Uterus (tissue), 2 donors: ENCODE results near the gene FHIT.

Source experiments
- POLR2A ChIP-seq, 2 donors: fragments of 450-650 bp; IDR thresholded peaks; one replicate each; pipeline ENCODE4 v1.6.1; 2016; ENCODE audit warnings: antibody characterized with exemption in 2 of 2, mild to moderate bottlenecking in 1 of 2, moderate library complexity in 1 of 2
- TF ChIP-seq, protein P1 (sequence below), 4 experiments: fragments of 200-600 bp in 2 of 4; fragments of 450-650 bp in 2 of 4; sonication (generic) in 2 of 4; IDR thresholded peaks; one replicate each; pipeline ENCODE4 v1.5.1; 2016 to 2019; ENCODE audit warnings: antibody characterized with exemption in 4 of 4, mild to moderate bottlenecking in 2 of 4, moderate library complexity in 1 of 4

DNA sequence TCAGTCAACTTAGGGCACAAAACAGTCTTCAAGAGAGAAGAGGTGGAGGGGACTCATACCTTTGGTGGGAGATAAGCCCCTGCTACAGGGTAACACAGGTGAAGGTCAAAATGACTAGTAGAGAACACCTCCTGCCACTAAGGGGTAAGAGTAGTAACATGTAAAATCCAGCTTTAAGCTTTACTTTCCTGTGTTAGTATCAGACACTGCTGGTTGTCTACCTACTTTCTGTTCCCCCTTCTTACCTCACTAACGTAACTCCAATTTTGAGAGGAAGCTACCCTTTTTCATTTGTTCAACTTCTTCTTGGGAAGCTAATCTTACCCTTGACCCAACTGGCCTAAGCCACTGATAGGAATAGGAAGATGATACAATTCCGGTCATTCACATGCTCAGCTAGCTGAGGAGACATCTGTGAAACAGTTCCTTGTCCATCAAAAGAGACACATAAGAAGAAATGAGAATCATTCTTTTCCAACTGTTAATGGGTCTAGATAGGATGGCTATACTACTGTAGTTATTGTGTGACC, 1374.7 kb downstream of the FHIT start:
- TF ChIP-seq, protein P1, sequence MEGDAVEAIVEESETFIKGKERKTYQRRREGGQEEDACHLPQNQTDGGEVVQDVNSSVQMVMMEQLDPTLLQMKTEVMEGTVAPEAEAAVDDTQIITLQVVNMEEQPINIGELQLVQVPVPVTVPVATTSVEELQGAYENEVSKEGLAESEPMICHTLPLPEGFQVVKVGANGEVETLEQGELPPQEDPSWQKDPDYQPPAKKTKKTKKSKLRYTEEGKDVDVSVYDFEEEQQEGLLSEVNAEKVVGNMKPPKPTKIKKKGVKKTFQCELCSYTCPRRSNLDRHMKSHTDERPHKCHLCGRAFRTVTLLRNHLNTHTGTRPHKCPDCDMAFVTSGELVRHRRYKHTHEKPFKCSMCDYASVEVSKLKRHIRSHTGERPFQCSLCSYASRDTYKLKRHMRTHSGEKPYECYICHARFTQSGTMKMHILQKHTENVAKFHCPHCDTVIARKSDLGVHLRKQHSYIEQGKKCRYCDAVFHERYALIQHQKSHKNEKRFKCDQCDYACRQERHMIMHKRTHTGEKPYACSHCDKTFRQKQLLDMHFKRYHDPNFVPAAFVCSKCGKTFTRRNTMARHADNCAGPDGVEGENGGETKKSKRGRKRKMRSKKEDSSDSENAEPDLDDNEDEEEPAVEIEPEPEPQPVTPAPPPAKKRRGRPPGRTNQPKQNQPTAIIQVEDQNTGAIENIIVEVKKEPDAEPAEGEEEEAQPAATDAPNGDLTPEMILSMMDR (IDR thresholded peaks at IDR 0.05): no peak
- TF ChIP-seq POLR2A (IDR thresholded peaks at IDR 0.05): no peak
